ENCODE results near the gene TALDO1.

DNA sequence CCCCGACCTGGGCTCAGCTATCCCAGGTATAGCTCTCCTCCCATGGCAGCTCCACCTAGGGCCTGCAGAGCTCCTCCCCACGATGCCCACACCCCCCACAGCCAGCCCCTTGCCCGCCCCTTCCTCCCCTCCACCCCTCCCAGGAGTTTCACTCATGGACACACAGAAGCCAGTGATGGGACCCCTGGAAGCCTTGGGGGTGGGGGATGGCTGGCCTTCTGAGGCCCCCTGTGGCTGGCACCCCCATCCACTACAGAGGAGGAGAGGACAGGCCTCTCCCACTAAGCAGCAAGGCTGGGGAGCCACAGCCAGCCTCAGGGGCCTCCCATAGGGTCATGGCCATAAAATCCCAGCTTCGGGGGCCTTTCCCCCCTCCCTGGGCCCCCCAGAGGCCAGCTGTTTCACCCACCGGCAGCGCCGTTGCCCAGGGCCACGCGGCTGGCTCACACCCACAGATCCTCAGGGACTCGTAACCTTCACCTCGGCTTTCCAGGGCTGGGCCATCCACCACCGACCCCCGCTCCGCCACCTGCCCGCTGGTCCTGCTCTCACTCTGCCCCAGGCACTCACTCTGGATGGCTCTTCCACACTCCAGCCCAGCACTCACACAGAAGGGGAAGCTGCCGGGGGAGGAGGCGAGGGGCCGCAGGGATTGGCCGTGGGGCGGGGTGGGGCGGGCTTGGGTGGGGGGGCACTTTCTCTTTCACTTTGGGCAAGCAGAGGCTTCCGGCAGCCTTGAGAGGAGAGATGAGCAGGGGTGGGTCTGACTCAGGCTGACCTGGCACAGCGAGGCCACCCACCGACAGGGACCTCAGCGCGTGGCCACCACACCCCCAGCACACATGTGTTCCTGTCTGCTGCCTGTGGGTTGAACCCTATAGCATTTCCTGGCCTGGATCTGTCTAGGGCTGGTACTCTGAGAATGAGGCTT lies 48.6 kb downstream of the TALDO1 start:
- TF ChIP-seq, protein P1, sequence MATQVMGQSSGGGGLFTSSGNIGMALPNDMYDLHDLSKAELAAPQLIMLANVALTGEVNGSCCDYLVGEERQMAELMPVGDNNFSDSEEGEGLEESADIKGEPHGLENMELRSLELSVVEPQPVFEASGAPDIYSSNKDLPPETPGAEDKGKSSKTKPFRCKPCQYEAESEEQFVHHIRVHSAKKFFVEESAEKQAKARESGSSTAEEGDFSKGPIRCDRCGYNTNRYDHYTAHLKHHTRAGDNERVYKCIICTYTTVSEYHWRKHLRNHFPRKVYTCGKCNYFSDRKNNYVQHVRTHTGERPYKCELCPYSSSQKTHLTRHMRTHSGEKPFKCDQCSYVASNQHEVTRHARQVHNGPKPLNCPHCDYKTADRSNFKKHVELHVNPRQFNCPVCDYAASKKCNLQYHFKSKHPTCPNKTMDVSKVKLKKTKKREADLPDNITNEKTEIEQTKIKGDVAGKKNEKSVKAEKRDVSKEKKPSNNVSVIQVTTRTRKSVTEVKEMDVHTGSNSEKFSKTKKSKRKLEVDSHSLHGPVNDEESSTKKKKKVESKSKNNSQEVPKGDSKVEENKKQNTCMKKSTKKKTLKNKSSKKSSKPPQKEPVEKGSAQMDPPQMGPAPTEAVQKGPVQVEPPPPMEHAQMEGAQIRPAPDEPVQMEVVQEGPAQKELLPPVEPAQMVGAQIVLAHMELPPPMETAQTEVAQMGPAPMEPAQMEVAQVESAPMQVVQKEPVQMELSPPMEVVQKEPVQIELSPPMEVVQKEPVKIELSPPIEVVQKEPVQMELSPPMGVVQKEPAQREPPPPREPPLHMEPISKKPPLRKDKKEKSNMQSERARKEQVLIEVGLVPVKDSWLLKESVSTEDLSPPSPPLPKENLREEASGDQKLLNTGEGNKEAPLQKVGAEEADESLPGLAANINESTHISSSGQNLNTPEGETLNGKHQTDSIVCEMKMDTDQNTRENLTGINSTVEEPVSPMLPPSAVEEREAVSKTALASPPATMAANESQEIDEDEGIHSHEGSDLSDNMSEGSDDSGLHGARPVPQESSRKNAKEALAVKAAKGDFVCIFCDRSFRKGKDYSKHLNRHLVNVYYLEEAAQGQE (IDR thresholded peaks at IDR 0.05; ENCODE audit: insufficient read depth in 1 of 2, low read depth in 2 of 2, low read length in 2 of 2) = no peak
- TF ChIP-seq POLR2AphosphoS5 (IDR thresholded peaks at IDR 0.05; ENCODE audit: low read depth, low read length) (peak; percentile 71; the same call in 1 of the 2 replicates), TAF1 (IDR thresholded peaks at IDR 0.05; ENCODE audit: borderline replicate concordance, insufficient read depth, low read length) (0 out of 2 replicates have a peak, but pooled peaks have one; percentile 47)

Measured in PFSK-1 (cell line).